GM12878 (cell line): Measurements from ENCODE around the gene FOXR1. TPM values are rescaled to one million over a fixed set of nuclear protein-coding genes. Genes with fewer than 3 reads are reported as not detected.

Experiments used
- ATAC-seq: fragments of 200-7000 bp; cut with Tn5 transposase; 3 replicates; pipeline ENCODE4 v1.9.1; 2020; ENCODE audit warnings: mild to moderate bottlenecking, moderate library complexity
- BruUV-seq: library from RNA; stranded (reverse); fragments of 400-500 nt; replicated peaks from 2 replicates; lab custom pipeline; 2021; lab: Mats Ljungman, UMichigan
- CTCF ChIA-PET: fragments of 300-600 bp; sonication (Branson Sonifier 250); formaldehyde crosslinking; extraction: SDS; loops from one replicate; lab custom pipeline; 2021; ENCODE audit warnings: inconsistent platforms; lab: Yijun Ruan, JAX
- POLR2A ChIA-PET: fragments of 350-600 bp; formaldehyde crosslinking; extraction: SDS; loops from one replicate; lab custom pipeline; 2021; ENCODE audit warnings: inconsistent platforms; lab: Charles Lee
- RAD21 ChIA-PET: fragments of 300-600 bp; sonication (Branson Sonifier 250); formaldehyde crosslinking; loops from one replicate; lab custom pipeline; 2023; ENCODE audit warnings: antibody characterized with exemption; ENCODE audit not compliant: unreplicated experiment; lab: Charles Lee
- SMC1A ChIA-PET: fragments of 300-600 bp; sonication (Branson Sonifier 250); formaldehyde crosslinking; loops from one replicate; lab custom pipeline; 2023; ENCODE audit not compliant: unreplicated experiment, uncharacterized antibody; lab: Charles Lee
- DNase-seq: peaks from one replicate; pipeline ENCODE4 v3.0.0-alpha.2; 2011; ENCODE audit warnings: low read depth, low spot score
- FAIRE-seq: peaks from 3 replicates; lab custom pipeline; 2011; peaks lifted over from hg19 to GRCh38; lab: Jason Lieb, UNC
- H2AFZ ChIP-seq: 2 replicates; pipeline ENCODE4 v1.6.0; 2011; ENCODE audit warnings: low read depth, low read length, control low read depth; ENCODE audit not compliant: control insufficient read depth
- H3K27ac ChIP-seq: 2 replicates; pipeline ENCODE4 v1.5.1; 2011; ENCODE audit warnings: control low read depth; ENCODE audit not compliant: control insufficient read depth, insufficient read depth
- H3K27me3 ChIP-seq, 2 experiments: replicated peaks in 1 of 2; 2 replicates each; pipeline versions ENCODE4 v1.6.0 to v1.6.1; 2011; ENCODE audit warnings: low read length in 1 of 2; ENCODE audit not compliant: control insufficient read depth in 2 of 2, insufficient read depth in 2 of 2
- H3K36me3 ChIP-seq, 2 experiments: 2 replicates each; pipeline ENCODE4 v1.5.1; 2011; ENCODE audit warnings: low read length in 1 of 2; ENCODE audit not compliant: control insufficient read depth in 2 of 2, insufficient read depth in 2 of 2
- H3K4me1 ChIP-seq: 2 replicates; pipeline ENCODE4 v1.6.1; 2011; ENCODE audit warnings: mild to moderate bottlenecking, low read length, moderate library complexity, mixed read lengths; ENCODE audit not compliant: control insufficient read depth, insufficient read depth
- H3K4me2 ChIP-seq: 2 replicates; pipeline ENCODE4 v1.6.0; 2011; ENCODE audit warnings: control low read depth; ENCODE audit not compliant: control insufficient read depth, insufficient read depth
- H3K4me3 ChIP-seq: fragments of 200-600 bp; sonication (generic); 2 replicates; pipeline ENCODE4 v1.5.1; 2016
- H3K79me2 ChIP-seq: 2 replicates; pipeline ENCODE4 v1.6.0; 2011; ENCODE audit warnings: low read length; ENCODE audit not compliant: control insufficient read depth, insufficient read depth
- H3K9ac ChIP-seq: 2 replicates; pipeline ENCODE4 v1.8.0; 2011; ENCODE audit warnings: low read length, control low read depth, mixed read lengths; ENCODE audit not compliant: control insufficient read depth, insufficient read depth
- H3K9me3 ChIP-seq: replicated peaks from 3 replicates; pipeline ENCODE4 v1.5.1; 2011; ENCODE audit warnings: mild to moderate bottlenecking, low read length; ENCODE audit not compliant: control insufficient read depth, insufficient read depth
- H4K20me1 ChIP-seq: 2 replicates; pipeline ENCODE4 v1.6.0; 2011; ENCODE audit not compliant: control insufficient read depth, insufficient read depth
- BCL11A ChIP-seq: IDR thresholded peaks from 2 replicates; pipeline ENCODE4 v1.6.1; 2011; ENCODE audit warnings: low read depth, low read length
- CTCF ChIP-seq, 3 experiments: IDR thresholded peaks in 2 of 3; conservative IDR thresholded peaks in 1 of 3; 2 replicates each; pipeline ENCODE4 v1.5.1; 2011; ENCODE audit warnings: low read depth in 3 of 3, low read length in 3 of 3, mild to moderate bottlenecking in 3 of 3, control low read depth in 2 of 3, moderate library complexity in 2 of 3, inconsistent platforms in 1 of 3, mixed read lengths in 1 of 3; ENCODE audit not compliant: control insufficient read depth in 2 of 3, insufficient read depth in 1 of 3; ENCODE audit errors: extremely low read depth in 1 of 3
- ESRRA ChIP-seq: IDR thresholded peaks from 2 replicates; pipeline ENCODE4 v1.6.1; 2012; ENCODE audit warnings: mild to moderate bottlenecking, low read length, improper control_type of control experiment
- FOXK2 ChIP-seq: fragments of 450-650 bp; IDR thresholded peaks from 2 replicates; pipeline ENCODE4 v1.6.1; 2017; ENCODE audit warnings: mild to moderate bottlenecking, moderate library complexity
- KDM1A ChIP-seq: fragments of 200-600 bp; sonication (generic); IDR thresholded peaks from 2 replicates; pipeline ENCODE4 v1.6.1; 2016; ENCODE audit warnings: borderline replicate concordance
- MTA3 ChIP-seq: IDR thresholded peaks from 2 replicates; pipeline ENCODE4 v1.6.1; 2012; ENCODE audit warnings: low read length, inconsistent platforms, borderline replicate concordance
- POLR2AphosphoS2 ChIP-seq: IDR thresholded peaks from 2 replicates; pipeline ENCODE4 v1.6.1; 2011; ENCODE audit warnings: low read depth, mild to moderate bottlenecking, low read length, improper control_type of control experiment, moderate library complexity
- POLR2AphosphoS5 ChIP-seq: IDR thresholded peaks from 2 replicates; pipeline ENCODE4 v1.6.1; 2011; ENCODE audit warnings: mild to moderate bottlenecking, low read length, inconsistent platforms
- PRDM15 ChIP-seq: fragments of 450-650 bp; formaldehyde crosslinking; IDR thresholded peaks from 2 replicates; pipeline ENCODE4 v1.4.0; 2020; ENCODE audit warnings: mild to moderate bottlenecking, moderate library complexity
- RCOR1 ChIP-seq: conservative IDR thresholded peaks from 2 replicates; pipeline ENCODE4 v1.6.1; 2012; ENCODE audit warnings: low read depth, low read length, improper control_type of control experiment
- RUNX3 ChIP-seq: IDR thresholded peaks from 2 replicates; pipeline ENCODE4 v1.6.1; 2012; ENCODE audit warnings: low read length, inconsistent platforms
- TARDBP ChIP-seq: IDR thresholded peaks from 2 replicates; pipeline ENCODE4 v1.6.1; 2016; ENCODE audit warnings: borderline replicate concordance
- WRNIP1 ChIP-seq: IDR thresholded peaks from 2 replicates; pipeline ENCODE4 v1.6.1; 2011; ENCODE audit warnings: low read depth, low read length, improper control_type of control experiment, borderline replicate concordance
- ZBED1 ChIP-seq: IDR thresholded peaks from 2 replicates; pipeline ENCODE4 v1.6.1; 2016; ENCODE audit warnings: borderline replicate concordance
- ZNF592 ChIP-seq: fragments of 450-650 bp; IDR thresholded peaks from 2 replicates; pipeline ENCODE4 v1.6.1; 2017; ENCODE audit warnings: mild to moderate bottlenecking, moderate library complexity
- WGBS: methylation state at CpG from one replicate; pipeline ENCODE4 v1.1.6; 2016; ENCODE audit warnings: low lambda C conversion rate; ENCODE audit not compliant: insufficient replicate concordance, insufficient coverage; ENCODE audit errors: missing lambda C conversion rate; 5-methylcytosine and 5-hydroxymethylcytosine counted together
- in situ Hi-C: fragments of 300-500 bp; cut with MboI; formaldehyde crosslinking; loops from 9 replicates; pipeline ENCODE4 v1.14.3; 2018; ENCODE audit warnings: mixed read lengths
- intact Hi-C: fragments of 100-400 bp; cut with micrococcal nuclease; formaldehyde crosslinking; loops from one replicate; pipeline ENCODE4 v1.14.2; 2022; ENCODE audit not compliant: unreplicated experiment
- polyA plus RNA-seq, 11 experiments: library from polyadenylated mRNA; depleted of rRNA in 4 of 11; unstranded in 6 of 11; stranded (reverse) in 5 of 11; fragments of >200 nt; fragmentation: Nextera tagmentation in 4 of 11; fragmentation: Illumina TruSeq in 1 of 11; extraction: Ambion mirVana in 4 of 11; extraction: Trizol in 1 of 11; gene quantifications; 1 replicate in 1 of 11; 2 replicates in 10 of 11; pipeline versions ENCODE4 v1.2.1 to v1.2.3, GENCODE V29; 2011 to 2016; ENCODE audit warnings: inconsistent platforms in 2 of 11, missing spikeins in 2 of 11, low read depth in 1 of 11
- total RNA-seq, 4 experiments: library from RNA; depleted of rRNA in 3 of 4; stranded (reverse); fragments of >200 nt in 3 of 4; fragmentation: Illumina TruSeq in 1 of 4; extraction: Trizol in 1 of 4; gene quantifications; 2 replicates each; pipeline versions ENCODE4 v1.2.1 to v1.2.3, GENCODE V29; 2013 to 2021

FOXR1 gene
- total and polyA plus RNA-seq, 10 of the 15 experiments (the other 5 are each of a cell fraction or from before 2014, with no cell fraction given) = not detected

GRCh38 chr11:118927554-118928100, 43.9 kb upstream of the FOXR1 start:
- intact Hi-C loops = loop anchor here (2.0 to 5.0 kb wide), 4 partner anchors 137 to 395 kb away; partner anchors contain the start of genes DDX6 and DPAGT1
- TF ChIP-seq BCL11A = no peak
- no peak for TF ChIP-seq KDM1A
- TF ChIP-seq RCOR1 = no peak
- TF ChIP-seq FOXK2 = no peak
- TF ChIP-seq TARDBP = no peak
- TF ChIP-seq PRDM15 (CRISPR knock-in tag) = no peak
- no peak for TF ChIP-seq WRNIP1
- TF ChIP-seq ZBED1 = no peak
- no peak for TF ChIP-seq MTA3
- no peak for TF ChIP-seq RUNX3
- TF ChIP-seq ESRRA = no peak
- TF ChIP-seq ZNF592 = no peak
- no peak for TF ChIP-seq POLR2AphosphoS2
- no peak for TF ChIP-seq CTCF (IDR thresholded peaks at IDR 0.05 in 2 of 3, conservative IDR thresholded peaks at IDR 0.05 in 1 of 3; ENCODE audit: control insufficient read depth in 2 of 3, extremely low read depth in 1 of 3, insufficient read depth in 1 of 3, low read depth in 3 of 3, low read length in 3 of 3)
- no peak for TF ChIP-seq POLR2AphosphoS5
- H3K79me2 ChIP-seq = peaks cover 26% of the 10 kb centered on the region
- SMC1A ChIA-PET = interaction anchor here (1.0 to 12.9 kb wide), 5 partner anchors 15 to 237 kb away, joined by 3 to 185 read pairs (median 6); partner anchors contain the start of gene DDX6
- POLR2A ChIA-PET = interaction anchor here (0.6 to 6.3 kb wide), 4 partner anchors 15 to 492 kb away, joined by 3 to 105 read pairs (median 3); no protein-coding TSS in a partner anchor
- CTCF ChIA-PET = interaction anchor here (0.9 to 11.6 kb wide), 9 partner anchors 10 to 242 kb away, joined by 3 to 330 read pairs (median 5); partner anchors contain the start of gene UPK2
- WGBS = 6% methylated on average over 7 of the region's 7 CpGs
- no peak overlapping the region; the same call in 1 of the 2 replicates for H2AFZ ChIP-seq
- H3K9ac ChIP-seq = no peak overlapping the region; the same call in 1 of the 2 replicates
- no peaks in the 10 kb centered on the region for H3K27me3 ChIP-seq
- in situ Hi-C loops = no loop called here
- H3K4me2 ChIP-seq = peak overlapping the region; percentile 99
- H3K4me1 ChIP-seq = peaks cover 35% of the 10 kb centered on the region
- ATAC-seq (no peak), DNase-seq (no peak), FAIRE-seq (no peak)
- no peak overlapping the region; the same call in 1 of the 2 replicates for H3K4me3 ChIP-seq
- no peaks in the 10 kb centered on the region for H4K20me1 ChIP-seq
- RAD21 ChIA-PET = interaction anchor here (1.3 to 8.8 kb wide), 4 partner anchors 15 to 238 kb away, joined by 5 to 169 read pairs (median 6); partner anchors contain the start of gene UPK2
- H3K36me3 ChIP-seq = no peaks in the 10 kb centered on the region
- peak overlapping the region; percentile 67 for H3K27ac ChIP-seq
- no peaks in the 10 kb centered on the region for H3K9me3 ChIP-seq
- BruUV-seq = no TSS peak
